Endometrium (tissue), 2 donors: Measurements from ENCODE around the gene NOL9.
"Not testable (repeated sequence)": the region's sequence is repeated elsewhere in the genome, so short reads cannot be mapped to it uniquely, and the experiment has no call there.

Source experiments
- FAIRE-seq: peaks from 2 replicates; lab custom pipeline; 2012; peaks lifted over from hg19 to GRCh38; lab: Jason Lieb, UNC
- donor health status: control.
- donor health status: control.

Gene NOL9

GRCh38 chr1:6554031-6554906 lies at the start of gene NOL9:
NOL9 (minus strand) TSS chr1:6554513; CDS start chr1:6554502, 11 bp downstream.
- FAIRE-seq: peak; percentile 43

GRCh38 chr1:6603238-6603914 lies 49.1 kb upstream of the NOL9 start:
- FAIRE-seq: no peak

GRCh38 chr1:6602669-6603237 lies 48.4 kb upstream of the NOL9 start, which contains the start of gene KLHL21:
KLHL21 (minus strand) TSS chr1:6602869; CDS start chr1:6602817, 52 bp downstream.
- no peak for FAIRE-seq

DNA sequence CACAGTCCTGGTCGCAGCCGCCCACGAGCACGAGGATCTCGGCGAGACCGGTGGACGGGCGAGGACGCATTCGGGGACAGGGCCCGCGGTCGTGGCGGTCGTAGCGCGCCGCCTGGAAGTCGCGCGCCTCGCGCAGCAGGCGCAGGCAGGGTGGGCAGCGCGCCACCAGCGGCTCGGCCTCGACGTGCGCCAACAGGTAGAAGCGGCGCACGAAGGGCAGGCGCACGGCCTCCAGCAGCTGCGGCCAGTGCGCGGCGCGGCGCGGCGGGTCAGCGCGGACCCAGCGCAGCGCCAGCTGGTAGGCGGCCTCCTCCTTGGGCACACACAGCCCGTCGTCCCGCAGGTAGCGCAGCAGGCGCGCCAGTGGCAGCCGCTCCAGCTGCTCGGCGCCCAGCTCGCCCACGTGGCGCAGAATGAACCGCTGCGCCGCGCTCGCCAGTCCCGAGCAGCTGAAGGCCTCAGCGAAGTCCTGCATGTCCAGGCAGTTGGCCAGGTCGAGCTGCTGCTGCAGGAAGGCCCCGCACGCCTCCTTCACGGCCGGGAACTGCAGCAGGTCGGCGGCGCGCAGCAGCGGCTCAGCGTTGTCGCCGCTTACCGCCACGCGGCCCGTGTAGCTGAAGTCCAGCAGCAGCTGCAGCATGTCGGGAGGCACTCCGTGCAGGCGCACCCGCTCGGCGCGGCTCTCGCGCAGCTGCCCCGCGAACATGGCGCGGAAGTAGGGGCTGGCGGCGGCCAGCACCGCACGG lies 47.8 kb upstream of the NOL9 start:
- FAIRE-seq: no peak

DNA sequence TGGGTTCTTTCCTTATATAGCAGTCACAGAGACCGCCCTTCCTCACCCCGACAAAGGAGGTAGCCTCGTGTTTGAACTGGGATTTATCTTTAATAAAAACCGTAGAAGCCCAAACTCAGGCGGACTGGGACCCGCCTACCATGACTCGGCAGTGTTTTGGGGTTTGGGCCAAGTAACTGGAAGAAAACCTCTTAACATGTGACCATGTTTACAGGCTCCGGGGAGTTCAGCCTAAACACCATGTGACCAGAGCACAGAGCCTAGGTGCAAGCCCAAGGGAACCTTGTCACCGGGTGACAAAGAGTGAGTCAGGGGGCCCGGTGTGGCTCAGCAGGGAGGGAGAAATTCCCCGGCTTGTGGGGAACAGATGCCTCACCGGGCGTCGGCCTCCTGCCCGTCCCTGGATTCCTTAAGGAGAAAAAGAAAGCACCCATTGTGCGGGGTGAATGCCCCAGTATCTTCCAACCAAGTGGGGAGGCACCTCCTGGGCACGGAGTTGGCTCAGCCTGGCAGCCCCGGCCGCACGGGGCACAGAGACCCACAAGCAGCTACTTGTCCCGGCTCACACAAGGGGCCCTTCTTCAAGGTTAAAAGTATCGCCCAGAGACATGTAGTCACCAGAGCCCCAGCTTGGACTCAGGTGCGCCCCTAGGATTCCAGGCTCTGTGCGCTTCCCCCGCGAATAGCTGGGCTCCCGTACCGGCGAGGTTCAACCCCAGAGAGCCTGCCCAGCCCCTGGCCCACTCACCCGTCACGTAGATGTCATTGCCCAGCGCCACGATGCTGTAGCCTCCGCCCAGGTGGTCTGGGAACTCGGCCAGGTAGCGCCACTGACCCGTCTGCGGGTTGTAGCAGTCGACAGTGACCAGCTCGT lies 47.0 kb upstream of the NOL9 start:
- FAIRE-seq: peak; percentile 35

DNA sequence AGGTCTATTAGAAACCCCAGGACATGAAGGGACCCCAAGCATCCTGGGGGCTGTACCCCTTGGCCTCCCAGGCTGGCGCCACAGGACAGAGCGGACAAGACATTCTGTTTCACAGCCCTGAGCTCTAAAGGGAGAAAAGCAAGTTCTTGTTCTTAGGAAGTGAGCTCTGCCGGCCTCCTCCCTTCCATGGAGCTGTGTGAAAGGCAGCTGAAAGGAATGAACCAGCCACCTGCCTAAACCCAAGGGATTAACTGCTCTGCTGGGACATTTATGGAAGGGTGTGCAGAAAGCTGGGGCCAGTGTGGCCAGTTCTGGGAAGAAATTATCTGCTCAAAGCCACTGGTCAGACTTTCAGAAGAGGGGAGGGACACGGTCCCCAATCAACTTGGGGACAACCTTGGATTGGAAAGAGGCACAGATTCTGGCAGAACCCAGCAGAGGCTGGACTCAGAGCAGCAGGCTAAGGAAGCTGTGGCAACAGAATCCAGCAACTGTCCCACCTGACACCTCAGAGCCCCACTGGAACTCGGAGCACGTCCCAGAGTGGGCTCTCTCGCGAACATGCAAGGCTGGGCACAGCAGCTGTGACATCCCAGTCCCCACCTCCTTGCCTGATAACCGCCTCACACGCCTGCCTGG lies 46.2 kb upstream of the NOL9 start:
- FAIRE-seq: no peak

- not testable (repeated sequence) for FAIRE-seq
These were observed 45.7 kb upstream of the NOL9 start for GRCh38 chr1:6599991-6600390.

DNA sequence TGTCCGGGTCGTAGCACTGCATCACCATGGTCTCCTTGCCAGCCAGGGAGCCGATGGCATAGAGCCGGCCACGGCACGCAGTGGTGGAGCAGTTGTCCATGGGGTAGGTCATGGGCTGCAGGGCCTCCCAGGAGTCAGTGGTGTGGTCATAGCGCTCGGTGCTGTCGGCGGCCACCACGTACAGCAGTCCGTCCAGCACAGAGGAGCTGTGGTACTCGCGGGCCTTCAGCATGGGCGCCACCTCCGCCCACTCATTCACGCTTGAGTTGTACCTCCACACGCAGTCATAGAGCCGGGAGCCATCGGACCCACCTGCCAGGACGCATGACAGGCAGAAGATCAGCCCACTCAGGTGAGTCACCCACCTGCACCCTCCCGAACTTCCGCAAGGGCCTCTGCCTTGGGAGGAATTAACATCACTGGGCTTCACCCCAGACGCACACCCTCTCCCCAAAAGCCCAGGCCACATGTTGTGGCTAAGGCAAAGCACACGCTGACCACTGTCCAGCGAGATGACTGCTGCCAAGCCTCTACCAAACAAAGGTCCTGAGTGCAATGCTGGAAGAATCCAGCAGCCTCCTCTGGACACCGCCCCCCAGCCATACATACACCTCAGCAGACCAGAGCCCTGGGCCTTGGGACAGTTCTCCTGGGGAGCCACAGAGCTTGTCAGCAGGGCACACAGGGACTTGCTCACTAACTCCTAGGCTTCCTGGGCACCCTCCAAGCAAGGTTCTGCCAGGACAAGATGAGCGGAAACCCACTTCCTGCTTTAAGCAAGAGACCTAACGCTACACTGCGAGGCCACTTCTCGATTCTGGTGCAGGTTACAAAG lies 45.0 kb upstream of the NOL9 start:
- no peak for FAIRE-seq

DNA sequence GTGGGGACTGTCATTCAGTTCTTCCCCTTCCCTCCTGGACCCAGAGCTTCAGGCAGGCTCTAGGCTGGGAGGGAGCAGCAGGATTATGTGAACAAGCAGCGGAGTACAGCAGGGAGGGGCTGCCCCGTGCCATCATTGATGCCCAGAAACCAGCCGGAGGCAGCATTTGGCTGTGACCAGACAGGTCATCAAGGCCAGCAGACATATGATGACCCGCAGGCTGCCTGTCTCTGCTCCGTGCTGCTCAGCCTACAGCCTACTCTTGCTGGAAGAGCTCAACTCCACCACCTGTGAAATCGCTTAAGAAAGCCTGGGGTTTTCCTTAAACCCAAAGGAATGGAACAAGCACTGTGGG lies 43.4 kb upstream of the NOL9 start:
- no peak for FAIRE-seq

- no peak for FAIRE-seq
These were observed 42.8 kb upstream of the NOL9 start for GRCh38 chr1:6596886-6597776.

- no peak for FAIRE-seq
These were observed 42.0 kb upstream of the NOL9 start for GRCh38 chr1:6596351-6596750.

GRCh38 chr1:6594977-6595740 lies 40.8 kb upstream of the NOL9 start:
- FAIRE-seq: no peak

DNA sequence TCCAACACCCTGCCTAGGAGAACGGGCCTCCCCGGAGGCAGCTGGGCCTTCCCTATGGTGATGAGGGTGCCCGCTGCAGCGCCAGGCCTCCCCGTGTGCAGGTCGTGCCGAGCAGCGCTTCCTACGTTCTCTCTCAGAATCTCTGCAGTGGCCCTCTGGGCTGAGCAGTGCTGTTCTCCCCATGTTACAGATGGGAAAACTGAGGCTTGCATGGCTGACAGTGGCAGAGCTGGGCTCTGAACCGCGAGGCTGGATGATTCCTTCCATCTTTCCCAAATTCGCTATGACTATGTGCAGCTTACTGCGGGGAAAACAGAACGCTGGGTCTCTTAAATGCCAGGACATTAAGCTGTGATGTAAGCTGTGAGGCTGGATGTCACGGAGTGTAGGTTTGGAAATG lies 39.5 kb upstream of the NOL9 start:
- no peak for FAIRE-seq

GRCh38 chr1:6592865-6593593 lies 38.7 kb upstream of the NOL9 start:
- no peak for FAIRE-seq

GRCh38 chr1:6592441-6592840 lies 38.1 kb upstream of the NOL9 start:
- no peak for FAIRE-seq

GRCh38 chr1:6591644-6592043 lies 37.3 kb upstream of the NOL9 start:
- FAIRE-seq: no peak

GRCh38 chr1:6591222-6591621 lies 36.9 kb upstream of the NOL9 start:
- no peak for FAIRE-seq
